PFSK-1 (cell line): Measurements from ENCODE around the gene LOXL4.

Experiments used
- FOXP2 ChIP-seq: optimal IDR thresholded peaks from 2 replicates; pipeline ENCODE3; 2011; ENCODE audit warnings: borderline replicate concordance, control low read depth, inconsistent platforms; ENCODE audit not compliant: insufficient read depth; ENCODE audit errors: extremely low read length, extremely low read depth
- POLR2AphosphoS5 ChIP-seq: IDR thresholded peaks from 2 replicates; pipeline ENCODE4 v1.6.1; 2012; ENCODE audit warnings: low read depth, mild to moderate bottlenecking, control low read depth, low read length, moderate library complexity
- REST ChIP-seq, 2 experiments: IDR thresholded peaks; 2 replicates each; pipeline versions ENCODE4 v1.6.1 to v1.8.0; 2011 to 2012; ENCODE audit warnings: low read depth in 2 of 2, low read length in 2 of 2, control low read depth in 1 of 2, inconsistent platforms in 1 of 2, mild to moderate bottlenecking in 1 of 2, moderate library complexity in 1 of 2; ENCODE audit not compliant: insufficient read depth in 1 of 2
- SIN3A ChIP-seq: IDR thresholded peaks from 2 replicates; pipeline ENCODE4 v1.6.1; 2012; ENCODE audit warnings: mild to moderate bottlenecking, low read length, moderate library complexity, borderline replicate concordance; ENCODE audit not compliant: insufficient read depth
- TAF1 ChIP-seq: IDR thresholded peaks from 2 replicates; pipeline ENCODE4 v1.6.1; 2012; ENCODE audit warnings: low read length, control low read depth, borderline replicate concordance; ENCODE audit not compliant: insufficient read depth

The LOXL4 gene

GRCh38 chr10:98249134-98249533, 18.9 kb downstream of the LOXL4 start:
- no peak for TF ChIP-seq POLR2AphosphoS5
- TF ChIP-seq REST (IDR thresholded peaks at IDR 0.05; ENCODE audit: insufficient read depth in 1 of 2, low read depth in 2 of 2, low read length in 2 of 2) = no peak
- no peak for TF ChIP-seq FOXP2
- TF ChIP-seq SIN3A = no peak
- TF ChIP-seq TAF1 = no peak

DNA sequence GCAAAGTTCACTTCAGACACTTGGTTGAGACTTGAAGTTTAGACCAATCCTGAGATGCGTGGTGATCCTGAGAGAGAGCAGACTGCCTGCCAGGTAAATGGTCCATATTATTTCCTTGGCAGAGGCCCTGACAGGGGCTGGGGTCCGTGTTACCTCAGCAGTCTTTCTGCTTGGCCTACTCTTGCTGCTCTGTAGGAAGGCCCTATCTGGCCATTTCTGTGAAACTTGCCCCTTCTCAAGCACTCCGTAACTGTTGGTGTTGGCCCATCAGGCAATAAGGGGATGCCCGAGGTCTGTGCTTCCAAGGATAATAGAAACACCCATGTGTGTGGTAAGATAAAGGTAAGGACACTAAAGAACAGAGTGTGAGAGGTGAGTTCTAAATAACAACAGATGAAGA, 20.0 kb downstream of the LOXL4 start:
- no peak for TF ChIP-seq TAF1
- no peak for TF ChIP-seq FOXP2
- TF ChIP-seq SIN3A = no peak

DNA sequence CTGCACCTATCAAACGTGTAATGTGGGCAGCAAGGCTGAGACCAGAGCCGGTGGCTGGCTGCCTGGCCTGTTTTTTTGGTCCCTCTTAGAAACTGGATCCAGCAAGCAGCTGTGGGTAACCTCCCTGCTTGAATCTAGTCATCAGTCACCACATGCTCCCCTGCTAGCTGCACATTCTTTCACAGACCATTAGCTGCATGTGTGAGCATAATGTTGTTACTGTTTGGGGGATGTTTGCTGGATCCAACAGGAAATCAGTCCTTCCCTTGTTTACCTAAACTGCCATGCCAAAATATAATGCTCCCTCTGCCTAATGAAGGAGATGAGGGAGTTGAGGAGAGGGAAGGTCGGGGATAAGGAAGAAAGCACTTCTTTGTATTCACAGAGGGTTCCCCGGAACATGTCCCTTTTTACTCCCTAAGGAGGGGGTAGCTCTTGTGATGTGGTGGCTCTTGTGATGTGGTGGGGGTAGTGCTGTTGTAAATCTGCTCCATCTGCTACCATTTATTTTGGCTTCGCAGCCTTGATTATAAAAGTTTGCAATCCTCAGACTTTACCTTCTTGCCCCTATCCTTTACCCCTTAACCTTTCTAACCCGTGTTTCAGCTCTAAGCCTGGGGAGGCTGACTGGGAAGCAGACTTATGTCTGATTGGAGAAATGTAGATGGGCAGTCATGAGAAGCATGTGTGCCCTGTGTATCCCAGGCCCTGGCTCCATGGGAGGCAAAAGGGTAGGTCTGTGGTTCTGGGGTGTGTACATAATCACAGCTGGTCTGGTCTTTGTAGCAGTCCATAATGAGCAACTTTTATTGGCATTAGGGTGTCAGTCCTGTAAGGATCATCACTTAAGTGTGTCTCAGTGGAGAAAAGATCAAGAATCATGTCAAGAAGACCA, 20.8 kb downstream of the LOXL4 start:
- TF ChIP-seq SIN3A (no peak), FOXP2 (no peak), POLR2AphosphoS5 (no peak), TAF1 (no peak), REST (IDR thresholded peaks at IDR 0.05; ENCODE audit: insufficient read depth in 1 of 2, low read depth in 2 of 2, low read length in 2 of 2) (no peak)

DNA sequence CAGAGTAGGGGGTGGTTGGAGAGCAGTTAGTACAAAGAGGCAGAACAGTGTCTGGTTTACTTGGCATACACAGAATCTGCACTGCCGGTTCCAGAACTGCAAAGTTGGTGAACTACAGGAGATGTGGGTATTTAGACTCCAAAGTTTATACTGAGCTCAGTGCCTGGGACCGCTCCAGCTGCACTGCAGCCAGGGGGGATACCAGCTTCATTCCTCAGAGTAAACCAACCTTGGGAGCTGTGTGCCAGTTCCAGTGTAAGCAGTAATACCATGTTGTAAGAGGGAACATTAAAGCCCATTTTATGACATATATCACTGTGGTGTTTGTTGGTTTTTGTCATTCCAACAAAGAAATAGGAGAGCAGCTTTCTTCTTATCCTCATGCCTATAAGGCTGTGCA, 23.4 kb downstream of the LOXL4 start:
- TF ChIP-seq REST (IDR thresholded peaks at IDR 0.05; ENCODE audit: insufficient read depth in 1 of 2, low read depth in 2 of 2, low read length in 2 of 2) (no peak), POLR2AphosphoS5 (no peak), FOXP2 (no peak), TAF1 (no peak), SIN3A (no peak)

DNA sequence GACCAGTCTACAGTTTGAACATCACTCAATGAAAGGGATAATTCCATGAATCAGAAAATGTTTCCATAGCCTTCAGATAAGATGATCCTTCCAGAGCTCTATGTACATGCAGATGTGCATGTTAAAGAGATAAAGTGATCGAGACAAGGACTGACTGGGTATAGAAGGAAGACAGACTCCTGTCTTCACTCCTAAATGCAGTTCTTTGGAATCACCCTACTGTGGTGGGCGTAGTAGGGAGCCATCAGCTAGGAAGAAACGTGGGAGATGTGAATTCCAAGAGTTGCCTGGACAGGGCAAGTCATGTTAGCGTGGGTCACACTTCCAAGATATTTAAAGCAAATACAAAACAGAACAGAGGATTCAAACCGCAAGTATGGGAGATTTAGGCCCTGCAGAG, 23.9 kb downstream of the LOXL4 start:
- no peak for TF ChIP-seq SIN3A

- TF ChIP-seq SIN3A (no peak), FOXP2 (no peak), POLR2AphosphoS5 (no peak), TAF1 (no peak), REST (IDR thresholded peaks at IDR 0.05; ENCODE audit: insufficient read depth in 1 of 2, low read depth in 2 of 2, low read length in 2 of 2) (no peak)
Measured at GRCh38 chr10:98242823-98243222, 25.2 kb downstream of the LOXL4 start.
